HFFc6 (cell line): ENCODE measurements around the gene ALK. TPM values are rescaled to one million over a fixed set of nuclear protein-coding genes. Genes with fewer than 3 reads are reported as not detected.

Experiments used
- DNase-seq: peaks from one replicate; pipeline ENCODE4 v3.0.0-alpha.2; 2018
- H3K27ac Mint-ChIP-seq: 2 replicates; pipeline ENCODE4 v1.8.0; 2020; ENCODE audit warnings: mild to moderate bottlenecking, mixed read lengths
- H3K27me3 Mint-ChIP-seq: 2 replicates; pipeline ENCODE4 v1.8.0; 2021; ENCODE audit warnings: mild to moderate bottlenecking, moderate library complexity, mixed read lengths; ENCODE audit not compliant: insufficient read depth
- H3K36me3 Mint-ChIP-seq: 2 replicates; pipeline ENCODE4 v1.8.0; 2021; ENCODE audit warnings: low read depth, mixed read lengths
- H3K4me1 Mint-ChIP-seq: 2 replicates; pipeline ENCODE4 v1.8.0; 2020; ENCODE audit warnings: low read depth, mixed read lengths
- H3K4me3 Mint-ChIP-seq: 2 replicates; pipeline ENCODE4 v1.8.0; 2020; ENCODE audit warnings: mild to moderate bottlenecking, moderate library complexity, mixed read lengths
- H3K9me3 Mint-ChIP-seq: 2 replicates; pipeline ENCODE4 v1.8.0; 2020; ENCODE audit warnings: mild to moderate bottlenecking, mixed read lengths
- CTCF ChIP-seq: fragments of 200-600 bp; sonication (generic); IDR thresholded peaks from 2 replicates; pipeline ENCODE4 v1.5.0; 2021; ENCODE audit warnings: antibody characterized with exemption, mild to moderate bottlenecking
- total RNA-seq, 6 experiments: library from RNA; stranded (reverse); fragmentation: NEBNext Ultra II Directional; extraction: Animal tissue kit (Norgen Biotek cat#: 25700); gene quantifications; 2 replicates in 1 of 6; 3 replicates in 5 of 6; pipeline ENCODE4 v1.2.3, GENCODE V29; 2021

The ALK gene
- total RNA-seq, 6 experiments from 2014 or later, result not detected

DNA sequence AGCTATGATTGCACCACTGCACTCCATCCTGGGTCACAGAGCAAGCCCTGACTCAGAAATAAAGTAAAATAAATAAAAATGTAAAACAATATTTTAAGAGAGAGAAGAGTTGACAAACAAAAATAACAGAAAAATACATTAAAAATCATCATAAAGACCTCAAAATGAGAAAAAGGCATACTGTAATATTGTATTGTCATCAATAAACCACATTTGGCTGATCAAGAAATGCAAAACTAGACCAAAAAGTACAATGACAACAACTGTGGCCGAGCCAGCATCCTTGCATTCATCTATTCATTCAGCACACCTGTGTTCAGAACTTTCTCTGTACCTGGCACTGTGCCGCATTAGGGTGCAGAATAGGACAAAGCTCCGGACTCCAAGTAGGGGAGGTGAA is 121.8 kb downstream of the ALK start:
- H3K4me3 Mint-ChIP-seq, result no peak overlapping the region
- no peaks in the 10 kb centered on the region for H3K36me3 Mint-ChIP-seq
- H3K27ac Mint-ChIP-seq, result no peak overlapping the region
- H3K4me1 Mint-ChIP-seq, result no peaks in the 10 kb centered on the region
- DNase-seq, result no peak
- no peak for TF ChIP-seq CTCF
- H3K27me3 Mint-ChIP-seq, result no peaks in the 10 kb centered on the region
- no peaks in the 10 kb centered on the region for H3K9me3 Mint-ChIP-seq

DNA sequence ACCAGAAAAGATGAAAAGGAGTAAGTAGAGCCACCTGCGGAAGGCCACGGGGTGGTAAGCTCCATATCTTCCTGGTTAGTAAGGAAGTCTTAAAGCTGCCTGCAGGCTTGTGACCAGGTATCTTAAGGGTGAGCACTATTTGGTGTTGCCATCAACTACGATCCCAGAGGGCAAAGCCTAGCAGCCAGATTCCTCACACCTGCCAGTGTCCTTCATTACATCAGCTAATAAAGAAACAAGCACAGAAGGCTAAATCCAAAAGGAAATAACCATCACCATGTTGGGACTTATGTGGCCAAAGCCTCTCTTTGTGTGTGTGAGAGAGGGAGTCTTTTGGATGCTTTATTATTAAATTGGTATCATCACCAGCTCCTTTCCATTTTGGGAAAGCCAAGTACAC is 123.5 kb downstream of the ALK start:
- Mint-ChIP-seq H3K9me3 (peaks cover 4% of the 10 kb centered on the region; the same call in 1 of the 2 replicates), H3K27me3 (no peaks in the 10 kb centered on the region; the same call in 1 of the 2 replicates), H3K4me3 (no peak overlapping the region), H3K27ac (no peak overlapping the region), H3K36me3 (no peaks in the 10 kb centered on the region; the same call in 1 of the 2 replicates), H3K4me1 (no peaks in the 10 kb centered on the region)
- no peak for TF ChIP-seq CTCF
- no peak for DNase-seq

DNA sequence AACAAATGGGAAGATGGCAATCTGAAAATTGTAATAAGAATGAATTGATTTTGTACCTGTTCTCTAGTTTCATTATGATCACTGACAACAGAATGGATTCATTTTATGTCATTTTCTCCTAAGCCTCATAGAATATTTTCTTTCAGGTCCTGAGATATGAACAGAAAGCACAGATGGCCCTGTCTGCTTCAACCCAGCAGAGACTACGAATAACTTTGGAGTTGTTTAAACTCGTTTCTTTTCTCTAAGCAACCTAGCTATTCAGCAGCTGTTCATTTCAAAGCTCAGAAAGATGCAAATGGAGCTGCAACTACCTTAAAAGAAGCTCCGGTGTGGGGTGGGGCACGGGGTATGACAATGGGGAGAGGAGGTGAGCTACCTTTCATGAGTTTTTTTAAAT is 124.9 kb downstream of the ALK start:
- TF ChIP-seq CTCF, result no peak
- DNase-seq, result no peak
- no peak overlapping the region for H3K4me3 Mint-ChIP-seq
- H3K36me3 Mint-ChIP-seq, result no peaks in the 10 kb centered on the region; the same call in 1 of the 2 replicates
- no peaks in the 10 kb centered on the region; the same call in 1 of the 2 replicates for H3K27me3 Mint-ChIP-seq
- H3K27ac Mint-ChIP-seq, result no peak overlapping the region
- H3K9me3 Mint-ChIP-seq, result peaks cover 4% of the 10 kb centered on the region; the same call in 1 of the 2 replicates
- H3K4me1 Mint-ChIP-seq, result no peaks in the 10 kb centered on the region

DNA sequence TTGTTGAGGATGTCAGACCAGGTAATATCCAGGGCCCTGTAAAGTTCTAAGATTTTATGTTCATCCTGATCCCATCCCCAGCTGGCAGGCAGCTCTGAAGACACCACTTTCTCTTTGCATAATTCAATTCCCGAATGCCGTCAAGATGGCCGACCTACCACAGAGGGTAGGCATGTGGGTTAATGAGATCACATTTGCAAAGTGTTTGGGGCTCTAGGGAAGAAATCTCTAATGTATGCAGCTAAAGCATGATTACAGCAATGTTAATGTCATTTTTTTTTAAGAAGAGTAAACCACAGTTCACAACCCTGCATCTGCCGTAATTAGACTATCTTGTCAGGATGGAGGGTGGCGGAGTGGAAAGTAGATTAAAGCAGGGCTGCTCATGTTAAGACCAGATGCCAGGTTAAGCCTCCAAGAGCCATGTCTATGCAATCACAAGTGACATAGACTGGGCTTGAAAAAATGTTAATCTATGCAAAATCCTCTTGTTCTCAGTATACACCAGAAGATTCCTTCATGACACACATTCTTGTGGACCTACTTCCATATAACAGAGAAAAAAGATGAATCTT is 131.4 kb downstream of the ALK start:
- DNase-seq, result no peak
- no peak for TF ChIP-seq CTCF
- Mint-ChIP-seq H3K27me3 (no peaks in the 10 kb centered on the region; the same call in 1 of the 2 replicates), H3K36me3 (no peaks in the 10 kb centered on the region; the same call in 1 of the 2 replicates), H3K9me3 (peaks cover 4% of the 10 kb centered on the region; the same call in 1 of the 2 replicates), H3K27ac (no peak overlapping the region), H3K4me3 (no peak overlapping the region), H3K4me1 (no peaks in the 10 kb centered on the region)

DNA sequence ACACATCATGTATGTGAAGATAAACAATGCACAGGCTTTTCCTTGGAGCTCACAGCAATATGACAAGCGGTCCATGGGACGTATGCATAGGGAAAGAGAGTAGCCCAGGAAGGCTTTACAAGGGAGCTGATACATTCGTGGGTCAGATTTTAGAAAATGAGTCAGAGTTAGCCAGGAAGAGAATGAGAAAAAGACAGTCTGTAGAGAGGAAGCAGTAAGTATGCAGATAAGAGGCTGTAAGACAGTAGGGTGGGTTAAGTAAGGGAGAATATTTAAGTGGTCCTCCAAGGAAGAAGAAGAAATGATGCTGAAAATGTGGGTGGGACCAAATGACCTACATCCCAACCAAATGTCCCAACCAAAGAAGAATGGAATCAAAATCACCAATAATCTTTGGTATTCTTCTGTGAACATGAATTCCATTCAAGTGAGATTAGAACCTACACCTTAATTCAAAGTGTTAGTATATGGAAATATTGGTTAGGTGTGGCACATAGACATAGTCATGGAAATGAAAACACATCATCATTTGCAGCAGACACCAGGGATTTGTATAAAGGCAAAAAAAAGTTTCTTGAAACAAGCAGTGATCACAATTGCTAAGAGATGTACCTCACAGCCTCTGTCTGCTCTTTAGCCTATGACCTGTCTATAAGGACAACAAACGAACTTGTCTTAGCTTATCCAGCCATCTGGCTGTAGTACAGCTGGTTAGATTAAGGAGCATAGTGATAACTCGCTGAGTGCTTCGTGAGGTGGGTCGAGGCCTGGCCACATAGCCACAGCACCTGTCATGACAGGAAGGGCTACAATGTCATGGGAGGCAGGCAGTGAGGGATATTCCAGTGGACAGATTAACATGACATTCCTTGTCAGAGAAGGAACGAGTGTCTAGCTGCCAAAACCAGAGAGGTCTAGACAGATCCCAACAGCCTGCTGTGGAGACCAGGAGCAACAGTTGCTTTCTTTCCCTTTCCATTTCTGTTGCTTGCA is 133.6 kb downstream of the ALK start:
- H3K27ac Mint-ChIP-seq, result no peak overlapping the region
- H3K27me3 Mint-ChIP-seq, result no peaks in the 10 kb centered on the region; the same call in 1 of the 2 replicates
- no peaks in the 10 kb centered on the region for H3K9me3 Mint-ChIP-seq
- H3K4me3 Mint-ChIP-seq, result no peak overlapping the region
- H3K36me3 Mint-ChIP-seq, result no peaks in the 10 kb centered on the region
- no peak for DNase-seq
- no peak for TF ChIP-seq CTCF
- H3K4me1 Mint-ChIP-seq, result no peaks in the 10 kb centered on the region
